H1 (cell line): Measurements from ENCODE around the gene SEMA4D. TPM values are rescaled to one million over a fixed set of nuclear protein-coding genes. Genes with fewer than 3 reads are reported as not detected.

Experiments used
- CTCF ChIA-PET: fragments of 300-600 bp; sonication (Branson Sonifier 250); formaldehyde crosslinking; loops from one replicate; lab custom pipeline; 2021; ENCODE audit not compliant: partially characterized antibody; lab: Charles Lee
- POLR2A ChIA-PET: fragments of 300-600 bp; sonication (Branson Sonifier 250); formaldehyde crosslinking; loops from one replicate; lab custom pipeline; 2021; ENCODE audit warnings: inconsistent platforms; ENCODE audit not compliant: partially characterized antibody; lab: Charles Lee
- DNase-seq, 2 experiments: peaks; one replicate each; pipeline versions ENCODE4 v3.0.0 to v3.0.0-alpha.2; 2010 to 2022; ENCODE audit warnings: low spot score in 2 of 2, low read depth in 1 of 2, mixed read lengths in 1 of 2
- FAIRE-seq: peaks from 2 replicates; lab custom pipeline; 2011; peaks lifted over from hg19 to GRCh38; lab: Jason Lieb, UNC
- H2AFZ ChIP-seq: 2 replicates; pipeline ENCODE4 v1.8.1; 2012; ENCODE audit warnings: low read length, inconsistent platforms
- H2AK5ac ChIP-seq: 2 replicates; pipeline ENCODE4 v1.6.1; 2013; ENCODE audit warnings: low read depth, low read length
- H2BK120ac ChIP-seq: replicated peaks from 2 replicates; pipeline ENCODE3; 2013; ENCODE audit warnings: low read depth, low read length, inconsistent platforms
- H2BK12ac ChIP-seq: 2 replicates; pipeline ENCODE4 v1.6.1; 2013; ENCODE audit warnings: low read depth, low read length
- H2BK15ac ChIP-seq: 2 replicates; pipeline ENCODE4 v1.6.1; 2013; ENCODE audit warnings: low read length
- H2BK20ac ChIP-seq: 2 replicates; pipeline ENCODE4 v1.6.1; 2013; ENCODE audit warnings: low read length
- H2BK5ac ChIP-seq: 2 replicates; pipeline ENCODE4 v1.6.1; 2013; ENCODE audit warnings: low read depth, low read length
- H3K14ac ChIP-seq: 2 replicates; pipeline ENCODE4 v1.6.1; 2013; ENCODE audit warnings: inconsistent platforms; ENCODE audit not compliant: insufficient read length
- H3K18ac ChIP-seq: 2 replicates; pipeline ENCODE4 v1.6.1; 2013; ENCODE audit warnings: low read length; ENCODE audit errors: extremely low read depth
- H3K23ac ChIP-seq: 2 replicates; pipeline ENCODE4 v1.6.1; 2013; ENCODE audit warnings: inconsistent platforms; ENCODE audit not compliant: insufficient read length
- H3K23me2 ChIP-seq: 2 replicates; pipeline ENCODE4 v1.6.1; 2013; ENCODE audit warnings: low read depth, low read length
- H3K27ac ChIP-seq: 2 replicates; pipeline ENCODE4 v1.6.1; 2011; ENCODE audit warnings: low read depth, low read length, inconsistent platforms
- H3K27me3 ChIP-seq, 4 experiments: replicated peaks in 1 of 4; 1 replicate in 1 of 4; 2 replicates in 3 of 4; pipeline versions ENCODE4 v1.6.1 to v1.8.1; 2011 to 2013; ENCODE audit warnings: low read length in 3 of 4, mild to moderate bottlenecking in 3 of 4, inconsistent platforms in 2 of 4, mixed read lengths in 2 of 4, moderate library complexity in 1 of 4; ENCODE audit not compliant: control insufficient read depth in 3 of 4, insufficient read depth in 3 of 4; ENCODE audit errors: extremely low read depth in 1 of 4
- H3K36me3 ChIP-seq, 4 experiments: 2 replicates each; pipeline versions ENCODE4 v1.6.1 to v1.8.1; 2011 to 2013; ENCODE audit warnings: mild to moderate bottlenecking in 4 of 4, low read length in 3 of 4, moderate library complexity in 2 of 4, control low read depth in 1 of 4, inconsistent platforms in 1 of 4; ENCODE audit not compliant: insufficient read depth in 4 of 4, control insufficient read depth in 2 of 4
- H3K4ac ChIP-seq: replicated peaks from 2 replicates; pipeline ENCODE3; 2013; ENCODE audit warnings: low read length, low read depth, mixed read lengths, inconsistent platforms; ENCODE audit not compliant: insufficient read length
- H3K4me1 ChIP-seq, 4 experiments: replicated peaks in 1 of 4; 1 replicate in 1 of 4; 2 replicates in 3 of 4; pipeline versions ENCODE4 v1.6.1 to v1.8.1; 2011 to 2013; ENCODE audit warnings: low read length in 3 of 4, inconsistent platforms in 2 of 4, mixed read lengths in 1 of 4; ENCODE audit not compliant: insufficient read depth in 4 of 4, control insufficient read depth in 3 of 4
- H3K4me2 ChIP-seq, 2 experiments: 2 replicates each; pipeline versions ENCODE4 v1.6.1 to v1.8.1; 2011 to 2013; ENCODE audit warnings: low read depth in 2 of 2, low read length in 2 of 2, control low read depth in 1 of 2, inconsistent platforms in 1 of 2, mild to moderate bottlenecking in 1 of 2; ENCODE audit not compliant: insufficient read depth in 1 of 2
- H3K4me3 ChIP-seq, 4 experiments: fragments of 200-600, 300-600 bp in 1 of 4; sonication (generic), shearing (Covaris generic), sonication (Bioruptor Twin) in 1 of 4; 2 replicates each; pipeline versions ENCODE4 v1.5.1 to v1.8.1; 2011 to 2016; ENCODE audit warnings: low read length in 4 of 4, low read depth in 3 of 4, control low read depth in 2 of 4, inconsistent platforms in 2 of 4, mild to moderate bottlenecking in 2 of 4, mixed read lengths in 1 of 4, moderate library complexity in 1 of 4; ENCODE audit not compliant: insufficient read depth in 2 of 4; ENCODE audit errors: extremely low read depth in 1 of 4
- H3K56ac ChIP-seq: replicated peaks from 2 replicates; pipeline ENCODE3; 2013; ENCODE audit warnings: low read depth, mild to moderate bottlenecking, mixed read lengths, low read length, inconsistent platforms; ENCODE audit not compliant: insufficient read length
- H3K79me1 ChIP-seq: 2 replicates; pipeline ENCODE4 v1.6.1; 2013; ENCODE audit warnings: low read depth, low read length, control low read depth
- H3K79me2 ChIP-seq, 2 experiments: 2 replicates each; pipeline versions ENCODE4 v1.6.1 to v1.8.1; 2012 to 2013; ENCODE audit warnings: low read length in 2 of 2, mild to moderate bottlenecking in 2 of 2, inconsistent platforms in 1 of 2; ENCODE audit not compliant: insufficient read depth in 2 of 2, control insufficient read depth in 1 of 2
- H3K9ac ChIP-seq, 4 experiments: replicated peaks in 1 of 4; 1 replicate in 1 of 4; 2 replicates in 3 of 4; pipeline versions ENCODE4 v1.6.1 to v1.8.1; 2011 to 2013; ENCODE audit warnings: low read depth in 3 of 4, low read length in 3 of 4, control low read depth in 2 of 4, mild to moderate bottlenecking in 2 of 4, moderate library complexity in 2 of 4, inconsistent platforms in 1 of 4; ENCODE audit errors: extremely low read depth in 1 of 4
- H3K9me3 ChIP-seq, 2 experiments: 2 replicates each; pipeline versions ENCODE4 v1.6.1 to v1.8.1; 2012 to 2013; ENCODE audit warnings: mild to moderate bottlenecking in 2 of 2, moderate library complexity in 2 of 2, control low read depth in 1 of 2, inconsistent platforms in 1 of 2, low read depth in 1 of 2, low read length in 1 of 2, mixed read lengths in 1 of 2; ENCODE audit not compliant: insufficient read depth in 2 of 2
- H4K20me1 ChIP-seq, 2 experiments: replicated peaks in 1 of 2; 2 replicates each; pipeline versions ENCODE3 to v1.8.1; 2011 to 2013; ENCODE audit warnings: inconsistent platforms in 2 of 2, low read length in 2 of 2, mild to moderate bottlenecking in 1 of 2; ENCODE audit not compliant: insufficient read depth in 2 of 2, control insufficient read depth in 1 of 2
- H4K5ac ChIP-seq: 2 replicates; pipeline ENCODE4 v1.6.1; 2013; ENCODE audit warnings: low read length, low read depth, mixed read lengths, inconsistent platforms; ENCODE audit not compliant: insufficient read length
- H4K8ac ChIP-seq: 2 replicates; pipeline ENCODE4 v1.8.0; 2013; ENCODE audit warnings: mild to moderate bottlenecking, moderate library complexity, low read length, inconsistent platforms; ENCODE audit not compliant: insufficient read depth; ENCODE audit errors: extremely low read depth
- H4K91ac ChIP-seq: replicated peaks from 2 replicates; pipeline ENCODE3; 2013; ENCODE audit warnings: low read length, mixed read lengths, inconsistent platforms; ENCODE audit not compliant: insufficient read length
- BACH1 ChIP-seq: IDR thresholded peaks from 2 replicates; pipeline ENCODE4 v1.6.1; 2012; ENCODE audit warnings: low read length, improper control_type of control experiment
- EGR1 ChIP-seq: IDR thresholded peaks from 2 replicates; pipeline ENCODE4 v1.6.1; 2011; ENCODE audit warnings: low read depth, low read length, borderline replicate concordance
- GABPA ChIP-seq: IDR thresholded peaks from 2 replicates; pipeline ENCODE4 v1.6.1; 2011; ENCODE audit warnings: mild to moderate bottlenecking, low read length, moderate library complexity, borderline replicate concordance; ENCODE audit not compliant: insufficient read depth
- JUND ChIP-seq: IDR thresholded peaks from 2 replicates; pipeline ENCODE4 v1.6.1; 2011; ENCODE audit warnings: mild to moderate bottlenecking, improper control_type of control experiment, low read length
- NRF1 ChIP-seq: IDR thresholded peaks from 2 replicates; pipeline ENCODE4 v1.6.1; 2011; ENCODE audit warnings: mild to moderate bottlenecking, low read depth, low read length, improper control_type of control experiment
- PHF8 ChIP-seq: fragments of 200-600 bp; sonication (generic); conservative IDR thresholded peaks from 2 replicates; pipeline ENCODE4 v1.7.1; 2012; ENCODE audit warnings: low read depth, mild to moderate bottlenecking, inconsistent platforms, low read length, moderate library complexity
- POLR2AphosphoS5 ChIP-seq: IDR thresholded peaks from 2 replicates; pipeline ENCODE4 v1.6.1; 2011; ENCODE audit warnings: low read depth, low read length
- RXRA ChIP-seq: IDR thresholded peaks from 2 replicates; pipeline ENCODE4 v1.6.1; 2011; ENCODE audit warnings: low read depth, mild to moderate bottlenecking, low read length, moderate library complexity; ENCODE audit not compliant: insufficient read depth
- SIRT6 ChIP-seq: IDR thresholded peaks from one replicate; pipeline ENCODE4 v1.7.1; 2012; ENCODE audit warnings: low read length, inconsistent platforms
- SP2 ChIP-seq: IDR thresholded peaks from 2 replicates; pipeline ENCODE4 v1.6.1; 2012; ENCODE audit warnings: mild to moderate bottlenecking, low read length, inconsistent platforms
- TAF1 ChIP-seq: IDR thresholded peaks from 2 replicates; pipeline ENCODE4 v1.6.1; 2011; ENCODE audit warnings: mild to moderate bottlenecking, low read depth, low read length
- TAF7 ChIP-seq: optimal IDR thresholded peaks from 2 replicates; pipeline ENCODE3; 2011; ENCODE audit warnings: low read depth, mild to moderate bottlenecking, inconsistent platforms, low read length, moderate library complexity, borderline replicate concordance
- TCF12 ChIP-seq: IDR thresholded peaks from 2 replicates; pipeline ENCODE4 v1.6.1; 2011; ENCODE audit warnings: low read depth, mild to moderate bottlenecking, low read length
- YY1 ChIP-seq: IDR thresholded peaks from 2 replicates; pipeline ENCODE4 v1.6.1; 2011; ENCODE audit warnings: low read depth, mild to moderate bottlenecking, low read length
- WGBS, 2 experiments: shearing (Covaris generic) in 1 of 2; methylation state at CpG; one replicate each; pipeline versions ENCODE4 v1.1.6 to v1.1.7; 2013 to 2015; ENCODE audit warnings: low lambda C conversion rate in 2 of 2, mixed read lengths in 2 of 2, inconsistent platforms in 1 of 2, low coverage in 1 of 2, missing lambda C conversion rate in 1 of 2; ENCODE audit not compliant: insufficient replicate concordance in 2 of 2, insufficient coverage in 1 of 2, insufficient read length in 1 of 2; ENCODE audit errors: extremely low coverage in 1 of 2, missing lambda C conversion rate in 1 of 2; 5-methylcytosine and 5-hydroxymethylcytosine counted together
- polyA plus RNA-seq, 7 experiments: library from polyadenylated mRNA; depleted of rRNA in 3 of 7; stranded (reverse) in 5 of 7; unstranded in 2 of 7; fragments of >200 nt in 5 of 7; fragments of 200-250 nt in 2 of 7; gene quantifications; 1 replicate in 5 of 7; 2 replicates in 1 of 7; 4 replicates in 1 of 7; pipeline versions ENCODE4 v1.2.1 to v1.2.3, GENCODE V29; 2011 to 2013; ENCODE audit warnings: missing spikeins in 2 of 7, mixed read lengths in 2 of 7
- total RNA-seq: library from RNA; stranded (reverse); fragmentation: NEBNext Ultra II Directional; extraction: Animal tissue kit (Norgen Biotek cat#: 25700); gene quantifications from 2 replicates; pipeline ENCODE4 v1.2.1, GENCODE V29; 2021
- TF ChIP-seq, protein P1 (sequence below): IDR thresholded peaks from 2 replicates; pipeline ENCODE4 v1.6.1; 2012; ENCODE audit warnings: inconsistent platforms
- TF ChIP-seq, protein P2 (sequence below): IDR thresholded peaks from 2 replicates; pipeline ENCODE4 v1.6.1; 2012; ENCODE audit warnings: inconsistent platforms

SEMA4D gene
- total and polyA plus RNA-seq, 2 of the 8 experiments (the other 6 are each of a cell fraction or from before 2014, with no cell fraction given), result 21.0 to 70.4 TPM

- Histone ChIP-seq H2BK15ac (no peak overlapping the region), H2BK120ac (no peak overlapping the region), H3K4ac (peak overlapping the region; percentile 34), H4K91ac (no peak overlapping the region), H3K18ac (no peak overlapping the region), H3K9ac (no peak overlapping the region), H4K8ac (no peak overlapping the region), H3K79me2 (no peaks in the 10 kb centered on the region), H3K9me3 (no peaks in the 10 kb centered on the region), H2AK5ac (no peak overlapping the region), H4K5ac (no peak overlapping the region), H3K23me2 (no peaks in the 10 kb centered on the region), H3K4me2 (no peak overlapping the region), H4K20me1 (peaks cover 4 to 12% of the 10 kb centered on the region in 2 experiments), H3K4me1 (no peaks in the 10 kb centered on the region), H3K79me1 (no peaks in the 10 kb centered on the region), H3K36me3 (peaks cover 7 to 24% (median 12%) of the 10 kb centered on the region in 4 experiments; a peak in 6 of 8 replicates), H3K27me3 (no peaks in the 10 kb centered on the region), H3K4me3 (no peak overlapping the region), H2BK5ac (no peak overlapping the region), H3K27ac (no peak overlapping the region), H2BK20ac (no peak overlapping the region), H3K23ac (no peak overlapping the region), H2BK12ac (no peak overlapping the region), H3K14ac (no peak overlapping the region), H2AFZ (no peak overlapping the region), H3K56ac (no peak overlapping the region)
- ChIA-PET CTCF (interaction anchor here (2.0 kb wide), 1 partner anchor 48 kb away, joined by 6 read pairs; no protein-coding TSS in a partner anchor), POLR2A (no interaction called here)
- FAIRE-seq (no peak), DNase-seq (no peak)
- 93% methylated on average over 4 of the region's 4 CpGs; no CpG with 5 or more reads in 1 of the 2 experiments for WGBS, 2 experiments
- TF ChIP-seq, protein P1, sequence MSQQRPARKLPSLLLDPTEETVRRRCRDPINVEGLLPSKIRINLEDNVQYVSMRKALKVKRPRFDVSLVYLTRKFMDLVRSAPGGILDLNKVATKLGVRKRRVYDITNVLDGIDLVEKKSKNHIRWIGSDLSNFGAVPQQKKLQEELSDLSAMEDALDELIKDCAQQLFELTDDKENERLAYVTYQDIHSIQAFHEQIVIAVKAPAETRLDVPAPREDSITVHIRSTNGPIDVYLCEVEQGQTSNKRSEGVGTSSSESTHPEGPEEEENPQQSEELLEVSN, result no peak
- TF ChIP-seq EGR1 (no peak), YY1 (no peak), TCF12 (no peak), RXRA (no peak), TAF7 (no peak), SIRT6 (no peak), GABPA (no peak), PHF8 (no peak), BACH1 (no peak), NRF1 (no peak), TAF1 (no peak), POLR2AphosphoS5 (no peak), SP2 (no peak), JUND (no peak)
- TF ChIP-seq, protein P2, sequence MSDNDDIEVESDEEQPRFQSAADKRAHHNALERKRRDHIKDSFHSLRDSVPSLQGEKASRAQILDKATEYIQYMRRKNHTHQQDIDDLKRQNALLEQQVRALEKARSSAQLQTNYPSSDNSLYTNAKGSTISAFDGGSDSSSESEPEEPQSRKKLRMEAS, result no peak
Measured at GRCh38 chr9:89381308-89381609, 116.7 kb downstream of the SEMA4D start.
